HG02938 (cell line): ENCODE results near the gene CWC22.
"Not testable (repeated sequence)": the region's sequence is repeated elsewhere in the genome, so short reads cannot be mapped to it uniquely, and the experiment has no call there.

ENCODE experiments used
- ATAC-seq: cut with Tn5 transposase; IDR thresholded peaks from one replicate; pipeline ENCODE4 v1.9.1; 2021; ENCODE audit warnings: mild to moderate bottlenecking, moderate library complexity; ENCODE audit not compliant: unreplicated experiment

Gene CWC22

GRCh38 chr2:180006781-180007579, at the start of gene CWC22:
TSS of gene CWC22 (minus strand) at chr2:180007297. CDS start at chr2:179993341, 13,956 bp downstream.
- peak; percentile 97 for ATAC-seq

DNA sequence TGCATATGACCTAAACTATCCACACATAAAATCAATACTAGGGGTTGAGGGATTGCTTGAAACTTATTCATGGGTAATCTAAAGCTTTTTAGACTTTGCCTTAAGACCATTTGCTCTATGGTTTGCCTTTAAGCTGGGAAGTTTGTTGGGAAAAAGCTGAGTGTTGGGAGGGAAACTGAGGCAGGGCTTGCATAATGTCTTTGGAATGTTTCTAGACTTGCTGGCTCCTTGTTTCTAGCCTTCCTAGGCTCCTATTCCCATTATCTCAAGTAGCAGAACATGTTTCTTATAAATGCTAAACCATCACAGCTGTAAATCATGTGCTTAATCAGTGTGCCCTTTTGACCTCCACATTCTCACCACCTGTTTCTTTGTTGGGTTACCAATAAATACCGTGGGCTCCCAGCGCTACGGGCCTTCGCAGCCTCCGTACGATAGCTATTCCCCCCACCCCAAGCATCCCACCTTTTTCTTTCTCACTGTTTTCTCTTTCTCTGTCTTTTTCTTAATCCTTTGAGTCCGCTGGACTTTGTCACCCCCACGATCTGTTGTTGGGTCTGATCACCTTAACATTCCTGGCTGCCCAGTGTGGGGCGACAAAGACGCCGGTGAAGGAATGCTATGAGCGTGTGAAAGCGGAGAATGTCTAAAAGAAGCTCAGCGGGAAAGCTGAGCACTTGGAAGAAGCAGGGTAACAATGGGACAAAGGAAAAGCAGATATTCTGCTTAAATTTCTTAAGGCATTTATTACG, 49.4 kb upstream of the CWC22 start:
- ATAC-seq = no peak

DNA sequence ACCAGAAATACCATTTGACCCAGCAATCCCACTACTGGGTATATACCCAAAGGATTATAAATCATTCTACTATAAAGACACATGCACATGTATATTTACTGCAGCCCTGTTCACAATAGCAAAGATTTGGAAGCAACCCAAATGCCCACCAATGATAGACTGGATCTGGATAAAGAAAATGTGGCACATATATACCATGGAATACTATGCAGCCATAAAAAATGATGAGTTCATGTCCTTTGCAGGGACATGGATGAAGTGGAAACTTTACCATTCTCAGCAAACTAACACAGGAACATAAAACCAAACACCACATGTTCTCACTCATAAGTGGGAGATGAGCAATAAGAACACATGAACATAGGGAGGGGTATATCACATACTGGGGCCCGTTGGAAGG, 47.5 kb upstream of the CWC22 start:
- ATAC-seq = not testable (repeated sequence)

DNA sequence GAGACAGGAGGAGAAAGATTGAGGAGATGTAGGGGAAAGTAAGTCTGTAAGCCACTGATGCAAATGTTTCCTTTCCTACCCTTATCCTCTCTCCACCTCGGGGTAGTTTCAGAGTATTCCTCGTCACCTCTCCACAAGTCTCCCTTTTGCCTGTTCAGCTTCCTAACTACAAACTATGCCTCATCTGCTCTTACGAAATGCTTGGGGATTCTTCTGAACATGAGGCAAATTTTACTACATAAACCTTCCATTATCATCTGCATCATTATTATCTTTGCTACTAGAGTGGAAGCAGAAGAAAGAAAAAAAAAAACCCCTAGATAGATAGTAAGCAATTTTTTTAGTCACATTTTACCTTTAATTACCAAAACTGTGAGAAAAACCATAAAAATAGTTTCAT, 43.1 kb upstream of the CWC22 start:
- no peak for ATAC-seq

DNA sequence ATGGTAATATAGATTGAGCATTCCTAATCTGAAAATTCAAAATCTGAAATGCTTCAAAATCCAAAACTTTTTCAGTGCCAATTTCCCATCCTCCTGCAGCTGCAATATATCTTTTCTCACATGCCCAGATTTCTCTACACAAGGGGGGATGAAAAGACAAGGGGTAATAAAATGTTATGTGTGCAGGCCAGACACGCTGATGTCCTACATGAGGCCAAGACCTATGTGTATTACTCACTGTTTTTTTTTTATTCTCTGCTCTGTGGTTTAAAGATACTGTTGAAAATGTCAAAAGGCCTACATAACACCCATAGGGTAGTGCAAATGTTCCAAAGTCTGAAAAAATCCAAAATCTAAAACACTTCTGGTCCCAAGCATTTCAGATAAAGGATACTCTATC, 41.2 kb upstream of the CWC22 start:
- ATAC-seq = no peak

DNA sequence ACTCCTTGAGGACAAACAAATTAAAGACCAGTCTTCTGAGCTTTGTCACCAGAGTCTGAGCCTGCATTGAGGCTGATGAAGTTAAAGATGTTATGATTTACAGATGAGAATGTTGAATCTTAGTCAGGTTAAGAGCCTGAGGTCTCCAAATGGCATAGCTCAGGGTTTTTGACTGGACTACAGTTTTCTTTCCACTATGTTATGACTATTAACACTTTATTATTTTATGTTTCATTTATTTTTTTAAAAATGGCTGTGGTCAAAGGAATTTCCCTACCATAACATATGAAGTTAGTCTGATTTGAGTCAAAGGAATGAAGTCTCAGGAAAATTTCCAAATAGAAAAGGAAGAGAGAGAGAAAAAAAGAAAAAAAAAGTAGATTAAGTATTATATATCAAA, 39.7 kb upstream of the CWC22 start:
- no peak for ATAC-seq

GRCh38 chr2:180046202-180046601, 39.1 kb upstream of the CWC22 start:
- no peak for ATAC-seq

DNA sequence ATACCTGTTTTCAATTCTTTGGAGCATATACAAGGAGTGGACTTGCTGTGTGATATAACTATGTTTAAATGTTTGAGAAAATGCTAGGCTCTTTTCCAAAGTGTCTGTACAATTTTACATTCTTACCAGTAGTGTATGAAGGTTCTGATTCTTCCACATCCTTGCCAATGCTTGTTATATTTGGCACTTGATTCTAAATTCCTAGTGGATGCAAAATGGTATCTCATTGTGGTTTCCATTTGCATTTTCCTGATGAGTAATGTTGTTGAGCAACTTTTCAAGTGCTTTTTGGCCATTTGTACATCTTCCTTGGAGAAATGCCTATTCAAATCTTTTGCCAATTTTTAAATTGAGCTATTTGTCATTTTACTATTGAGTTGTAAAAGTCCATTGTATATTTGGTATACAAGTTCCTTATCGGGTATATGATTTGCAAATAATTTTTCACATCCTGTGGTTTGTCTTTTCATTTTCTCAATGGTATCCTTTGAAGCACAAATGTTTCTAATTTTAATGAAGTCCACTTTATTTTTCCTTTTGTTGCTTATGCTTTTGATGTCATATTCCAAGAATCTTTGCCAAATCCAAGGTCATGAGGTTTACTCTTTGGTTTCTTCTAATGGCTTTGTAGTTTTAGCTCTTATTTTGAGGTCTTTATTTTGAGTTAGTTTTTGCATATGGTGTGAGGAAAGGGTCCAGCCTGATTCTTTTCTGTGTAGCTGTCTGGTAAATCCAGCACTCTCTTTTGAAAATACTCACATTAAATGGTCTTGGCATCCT, 33.2 kb upstream of the CWC22 start:
- ATAC-seq = no peak

GRCh38 chr2:180038997-180039396, 31.9 kb upstream of the CWC22 start:
- ATAC-seq = no peak

DNA sequence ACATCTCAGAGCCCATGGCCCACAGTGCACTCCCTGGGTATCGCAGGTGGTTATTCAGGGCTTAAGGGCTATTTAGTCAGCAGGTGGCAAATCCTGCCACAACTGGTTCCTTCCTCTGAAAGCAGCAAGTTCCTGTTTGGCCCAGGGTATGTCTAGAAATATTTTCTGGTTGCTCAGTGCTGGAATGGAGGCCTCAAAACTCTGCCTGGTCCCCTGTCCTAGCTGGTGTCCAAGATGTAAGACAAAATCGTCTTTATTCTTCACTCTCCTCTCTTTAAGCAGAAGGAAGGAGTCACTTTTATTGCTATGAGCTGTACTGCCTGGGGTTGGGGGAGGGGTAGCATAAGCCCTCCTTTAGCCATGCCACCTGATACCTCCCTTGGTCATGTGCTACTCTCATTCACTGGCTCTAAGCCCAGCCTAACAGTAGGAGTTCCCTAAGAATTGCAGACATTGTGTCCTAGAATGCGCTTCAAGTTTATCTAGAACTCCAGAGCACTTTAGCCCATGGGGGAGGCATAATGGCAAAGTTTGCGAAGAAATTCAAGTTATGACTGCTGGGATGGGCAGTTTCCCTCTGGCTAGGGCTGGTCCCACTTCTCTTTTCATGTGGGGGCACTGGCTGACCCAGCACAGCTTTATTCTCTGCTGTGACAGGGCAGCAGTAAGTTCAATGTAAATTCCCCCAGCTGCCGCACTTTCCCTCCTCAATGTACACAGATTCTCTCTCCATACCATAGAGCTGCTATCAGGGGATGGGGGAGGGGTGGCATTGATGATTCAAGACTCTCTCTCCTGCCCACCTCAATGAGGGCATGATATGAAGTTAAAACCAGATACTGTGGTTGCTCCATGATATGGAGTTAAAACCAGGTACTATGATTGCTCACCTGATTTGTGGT, 27.1 kb upstream of the CWC22 start:
- no peak for ATAC-seq

DNA sequence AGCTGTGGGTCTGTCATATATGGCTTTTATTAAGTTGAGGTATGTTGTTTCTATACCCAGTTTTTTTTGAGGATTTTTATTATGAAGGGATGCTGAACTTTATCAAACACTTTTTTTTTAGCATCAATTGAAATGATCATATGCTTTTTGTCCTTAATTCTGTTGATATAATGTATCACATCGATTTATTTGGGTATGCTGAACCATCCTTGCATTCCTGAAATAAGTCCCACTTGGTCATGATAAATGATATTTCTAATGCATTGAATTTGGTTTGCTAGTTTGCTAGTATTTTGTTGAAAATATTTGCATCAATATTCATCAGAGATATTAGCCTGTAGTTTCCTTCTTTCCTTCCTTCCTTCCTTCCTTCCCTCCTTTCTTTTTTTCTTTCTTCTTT, 22.5 kb upstream of the CWC22 start:
- no peak for ATAC-seq

- no peak for ATAC-seq
Measured at GRCh38 chr2:180021850-180022249, 14.8 kb upstream of the CWC22 start.

DNA sequence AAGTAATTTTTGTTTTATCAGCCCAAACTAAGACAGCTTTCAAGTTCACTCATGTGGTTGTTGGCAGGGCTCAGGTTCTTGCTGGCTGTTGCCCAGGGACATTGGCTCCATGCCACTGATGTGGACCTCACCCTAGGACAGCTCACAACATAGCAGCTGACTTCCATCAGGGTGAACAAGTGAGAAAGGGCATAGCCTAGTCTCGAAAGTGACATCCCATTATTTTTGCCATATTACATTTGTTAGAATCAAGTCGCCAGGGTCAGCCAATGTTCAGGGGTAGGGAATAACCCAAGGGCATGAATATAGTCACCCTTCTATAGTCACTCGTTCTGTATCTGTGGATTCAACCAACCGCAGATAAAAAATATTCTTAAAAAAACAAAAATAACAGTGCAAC, 10.7 kb upstream of the CWC22 start:
- ATAC-seq = no peak

DNA sequence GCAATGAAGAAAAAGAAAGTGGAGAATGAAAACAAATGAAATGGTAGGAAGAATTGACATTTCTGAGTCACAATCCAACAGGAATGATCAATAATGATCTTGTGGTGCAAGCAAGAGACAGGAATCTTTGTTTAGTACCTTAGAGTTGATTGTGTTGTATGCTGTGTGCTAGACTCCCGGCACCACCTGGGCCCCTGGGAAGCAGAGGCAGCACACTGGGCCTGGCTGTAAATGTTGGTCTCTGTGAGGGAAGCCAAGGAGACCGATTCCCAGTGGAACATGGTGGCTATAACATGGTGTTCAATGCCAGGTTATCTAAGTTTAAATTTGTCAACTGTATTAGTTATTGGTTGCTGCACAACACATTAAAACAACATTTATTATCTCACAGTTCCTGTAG, 9.8 kb upstream of the CWC22 start:
- ATAC-seq = no peak

DNA sequence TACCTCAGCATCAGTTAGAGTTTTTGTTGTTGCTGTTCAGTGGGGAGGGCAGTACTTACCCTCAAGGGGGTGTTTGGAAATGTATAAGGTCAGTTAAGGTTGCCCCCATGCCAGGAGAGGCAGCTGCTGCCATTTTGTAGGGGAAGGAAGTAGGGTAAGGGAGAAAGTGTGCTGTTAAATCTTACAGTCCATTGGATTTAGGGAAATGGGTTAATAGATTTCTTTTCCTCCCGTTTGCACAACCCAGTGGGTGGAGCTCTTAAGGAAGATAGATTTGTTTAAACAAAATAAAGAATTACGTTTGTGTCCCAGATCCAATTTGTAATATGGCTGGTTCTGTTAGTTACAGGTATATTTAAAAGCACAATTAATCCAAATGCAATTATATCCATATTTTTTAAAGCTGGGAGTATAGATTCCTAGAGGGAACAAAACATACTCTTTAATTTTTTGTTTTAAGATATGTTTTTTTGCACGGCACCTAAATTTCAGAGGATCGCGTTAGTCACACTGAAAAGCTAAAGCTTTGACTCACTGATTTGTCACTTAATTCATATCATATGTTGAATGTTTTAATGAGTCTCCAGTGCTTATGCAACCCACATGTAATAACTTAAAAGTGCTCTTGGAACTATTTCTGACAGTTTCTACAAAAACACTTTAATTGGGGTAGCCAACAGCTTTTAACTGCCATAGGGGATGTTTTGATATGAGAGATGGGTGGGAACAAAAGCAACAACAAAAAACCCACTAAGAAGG, 9.0 kb upstream of the CWC22 start:
- no peak for ATAC-seq

GRCh38 chr2:180012523-180012922, 5.4 kb upstream of the CWC22 start:
- ATAC-seq = no peak

DNA sequence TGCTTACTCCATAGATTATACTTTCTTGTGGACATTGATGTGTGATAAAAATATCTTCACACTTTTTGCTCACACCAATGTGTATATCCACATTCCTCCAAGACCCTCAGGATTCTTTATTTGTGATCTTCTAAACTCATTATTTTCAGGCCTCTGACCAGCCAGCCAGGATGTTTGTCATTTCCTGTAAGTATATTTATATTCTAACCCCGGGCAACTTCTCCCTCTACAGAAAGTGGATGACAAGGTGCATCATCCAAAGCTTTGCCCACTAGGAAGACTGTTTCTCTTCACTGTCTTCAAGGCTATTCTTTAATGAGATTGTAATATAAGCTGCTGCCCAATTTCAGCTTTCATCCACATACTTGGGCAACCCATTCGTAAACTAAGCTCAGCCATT, 3.6 kb upstream of the CWC22 start:
- no peak for ATAC-seq

GRCh38 chr2:180006231-180006630, 866 bp downstream of the CWC22 start:
- ATAC-seq = no peak

DNA sequence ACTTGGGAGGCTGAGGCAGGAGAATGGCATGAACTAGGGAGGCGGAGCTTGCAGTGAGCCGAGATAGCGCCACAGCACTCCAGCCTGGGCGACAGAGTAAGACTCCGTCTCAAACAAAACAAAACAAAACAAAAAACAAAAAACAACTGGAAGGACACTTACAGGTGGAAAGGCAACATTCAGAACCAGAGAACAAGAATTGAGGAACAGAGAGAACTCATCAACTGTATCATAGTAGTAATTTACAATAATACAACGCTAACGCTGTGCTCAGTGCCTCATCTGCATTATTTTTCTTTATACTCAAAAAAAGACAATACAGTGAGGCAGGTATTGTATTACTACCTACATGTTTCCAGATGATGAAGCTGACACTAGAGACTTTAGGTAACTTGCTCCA, 1.6 kb downstream of the CWC22 start:
- ATAC-seq = not testable (repeated sequence)

GRCh38 chr2:180004731-180005130, 2.4 kb downstream of the CWC22 start:
- no peak for ATAC-seq
